ENCODE results near the gene HOXC12.

Gene HOXC12

DNA sequence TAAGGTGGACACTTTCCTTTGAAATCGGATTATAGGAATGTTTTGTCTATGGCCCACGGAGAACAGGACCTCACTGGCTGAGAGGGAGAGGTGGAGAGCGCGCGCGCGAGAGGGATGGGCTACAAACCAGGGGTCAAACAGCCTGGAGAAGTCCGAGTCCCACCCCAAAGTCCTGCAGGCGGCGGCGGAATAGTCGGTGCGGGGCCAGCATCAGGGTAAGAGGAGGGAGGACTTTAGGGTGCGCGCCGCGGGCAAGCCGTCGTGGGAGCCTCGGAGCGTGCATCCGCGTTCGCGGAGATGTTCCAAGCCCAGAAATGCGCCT is 50.8 kb downstream of the HOXC12 start:
- FAIRE-seq (no peak), DNase-seq (ENCODE audit: insufficient read length, low spot score) (no peak)
- TF ChIP-seq CTCF (IDR thresholded peaks at IDR 0.05; ENCODE audit: insufficient read depth, missing control alignments) = no peak

GRCh38 chr12:54005853-54006558 is 51.3 kb downstream of the HOXC12 start:
- FAIRE-seq (no peak), DNase-seq (ENCODE audit: insufficient read length, low spot score) (peak; percentile 68)
- peak; percentile 90 for TF ChIP-seq CTCF (IDR thresholded peaks at IDR 0.05; ENCODE audit: insufficient read depth, missing control alignments)

- FAIRE-seq = no peak
- DNase-seq (ENCODE audit: insufficient read length, low spot score) = no peak
- TF ChIP-seq CTCF (IDR thresholded peaks at IDR 0.05; ENCODE audit: insufficient read depth, missing control alignments) = no peak
Observed at GRCh38 chr12:54006559-54007220, 52.0 kb downstream of the HOXC12 start.

- FAIRE-seq (no peak), DNase-seq (ENCODE audit: insufficient read length, low spot score) (no peak)
- TF ChIP-seq CTCF (IDR thresholded peaks at IDR 0.05; ENCODE audit: insufficient read depth, missing control alignments) = no peak
Observed at GRCh38 chr12:54007538-54008259, 53.0 kb downstream of the HOXC12 start.

DNA sequence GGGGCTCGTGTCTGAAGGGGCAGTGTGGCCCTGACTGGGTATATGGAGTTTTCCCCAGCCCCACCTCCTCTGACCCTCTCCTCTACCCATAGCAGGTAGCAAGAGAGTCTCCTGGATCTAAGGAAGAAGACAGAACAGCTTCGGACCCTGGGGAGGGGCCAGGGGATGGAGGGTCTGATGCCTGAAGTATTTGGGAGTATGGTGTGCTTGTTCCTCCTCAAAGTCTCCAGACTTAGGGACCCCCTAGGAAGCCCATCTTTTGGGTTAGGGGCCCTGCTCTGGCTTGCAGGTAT is 53.5 kb downstream of the HOXC12 start:
- no peak for TF ChIP-seq CTCF (IDR thresholded peaks at IDR 0.05; ENCODE audit: insufficient read depth, missing control alignments)
- FAIRE-seq = no peak

More for the DNA sequence above, 53.5 kb downstream of the HOXC12 start:
- no peak for DNase-seq (ENCODE audit: insufficient read length, low spot score)

All from D721Med (cell line).